Ishikawa (cell line): ENCODE data around the gene OR10V1.

Source experiments
- CREB1 ChIP-seq: IDR thresholded peaks from 2 replicates; pipeline ENCODE4 v1.6.1; 2012; ENCODE audit warnings: low read depth
- EP300 ChIP-seq: IDR thresholded peaks from 2 replicates; pipeline ENCODE4 v1.6.1; 2012; ENCODE audit warnings: borderline replicate concordance
- TCF12 ChIP-seq: IDR thresholded peaks from 2 replicates; pipeline ENCODE4 v1.6.1; 2012; ENCODE audit warnings: low read depth

GRCh38 chr11:59754859-59755700 is 41.4 kb upstream of the OR10V1 start, which contains the start of gene STX3:
- TF ChIP-seq EP300 (no peak), TCF12 (no peak), CREB1 (no peak)
